Fibroblast of mammary gland (primary cell): ENCODE measurements around the gene STRIP1.

Experiments used
- DNase-seq: peaks from one replicate; pipeline ENCODE4 v3.0.0-alpha.2; 2010; ENCODE audit warnings: low read depth
- H3K4me3 ChIP-seq: 2 replicates; pipeline ENCODE4 v1.5.1; 2011; ENCODE audit warnings: low read depth, mild to moderate bottlenecking, low read length, moderate library complexity; ENCODE audit not compliant: control insufficient read depth
- TF ChIP-seq, protein P1 (sequence below): conservative IDR thresholded peaks from 2 replicates; pipeline ENCODE4 v1.5.1; 2011; ENCODE audit warnings: low read depth, low read length, inconsistent platforms; ENCODE audit not compliant: control insufficient read depth, insufficient read depth

The STRIP1 gene

GRCh38 chr1:110008971-110009565 lies 25.4 kb upstream of the STRIP1 start:
- DNase-seq: no peak
- H3K4me3 ChIP-seq: no peak overlapping the region
- TF ChIP-seq, protein P1, sequence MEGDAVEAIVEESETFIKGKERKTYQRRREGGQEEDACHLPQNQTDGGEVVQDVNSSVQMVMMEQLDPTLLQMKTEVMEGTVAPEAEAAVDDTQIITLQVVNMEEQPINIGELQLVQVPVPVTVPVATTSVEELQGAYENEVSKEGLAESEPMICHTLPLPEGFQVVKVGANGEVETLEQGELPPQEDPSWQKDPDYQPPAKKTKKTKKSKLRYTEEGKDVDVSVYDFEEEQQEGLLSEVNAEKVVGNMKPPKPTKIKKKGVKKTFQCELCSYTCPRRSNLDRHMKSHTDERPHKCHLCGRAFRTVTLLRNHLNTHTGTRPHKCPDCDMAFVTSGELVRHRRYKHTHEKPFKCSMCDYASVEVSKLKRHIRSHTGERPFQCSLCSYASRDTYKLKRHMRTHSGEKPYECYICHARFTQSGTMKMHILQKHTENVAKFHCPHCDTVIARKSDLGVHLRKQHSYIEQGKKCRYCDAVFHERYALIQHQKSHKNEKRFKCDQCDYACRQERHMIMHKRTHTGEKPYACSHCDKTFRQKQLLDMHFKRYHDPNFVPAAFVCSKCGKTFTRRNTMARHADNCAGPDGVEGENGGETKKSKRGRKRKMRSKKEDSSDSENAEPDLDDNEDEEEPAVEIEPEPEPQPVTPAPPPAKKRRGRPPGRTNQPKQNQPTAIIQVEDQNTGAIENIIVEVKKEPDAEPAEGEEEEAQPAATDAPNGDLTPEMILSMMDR: no peak

- TF ChIP-seq, protein P1: peak; percentile 64
- no peak overlapping the region for H3K4me3 ChIP-seq
- DNase-seq: peak; percentile 76
Observed at GRCh38 chr1:110011527-110012041, 22.8 kb upstream of the STRIP1 start.

DNA sequence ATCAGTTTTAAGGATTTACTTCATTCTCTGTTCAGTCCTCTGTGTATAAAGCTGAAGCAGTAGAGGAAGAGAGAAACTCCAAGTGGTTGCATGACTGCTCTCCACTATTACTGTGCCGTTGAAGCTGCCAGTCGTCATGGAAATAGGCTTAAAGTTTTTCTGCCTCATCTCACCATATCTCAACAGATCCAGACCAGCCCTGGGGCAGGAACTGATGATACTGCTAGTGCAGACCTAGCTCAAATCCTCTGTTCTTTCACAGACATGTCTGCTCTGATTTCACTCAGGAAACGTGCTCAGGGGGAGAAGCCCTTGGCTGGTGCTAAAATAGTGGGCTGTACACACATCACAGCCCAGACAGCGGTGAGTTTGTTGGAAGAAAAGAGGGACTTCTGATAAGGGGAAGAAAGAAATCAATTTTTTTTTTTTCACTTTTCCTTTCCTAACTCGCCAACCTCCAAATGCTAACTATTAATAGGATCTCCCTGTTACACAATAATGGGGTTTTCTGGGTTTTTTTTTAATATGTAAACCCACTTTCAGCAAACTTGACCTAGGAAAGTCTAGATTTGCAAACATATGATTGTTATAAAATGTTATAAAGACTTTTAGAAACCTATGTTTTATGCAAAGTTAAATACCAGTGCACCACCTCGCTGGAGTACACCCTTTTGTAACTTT lies 22.2 kb upstream of the STRIP1 start:
- H3K4me3 ChIP-seq: no peak overlapping the region

GRCh38 chr1:110017792-110018191 lies 16.6 kb upstream of the STRIP1 start:
- H3K4me3 ChIP-seq: no peak overlapping the region
- no peak for DNase-seq
- TF ChIP-seq, protein P1: no peak

More for the DNA sequence above, 22.2 kb upstream of the STRIP1 start:
- no peak for DNase-seq
- TF ChIP-seq, protein P1: no peak

GRCh38 chr1:110018396-110018795 lies 16.0 kb upstream of the STRIP1 start:
- TF ChIP-seq, protein P1: no peak
- no peak for DNase-seq
- no peak overlapping the region for H3K4me3 ChIP-seq

GRCh38 chr1:110019770-110020169 lies 14.7 kb upstream of the STRIP1 start:
- H3K4me3 ChIP-seq: no peak overlapping the region
- DNase-seq: no peak
- TF ChIP-seq, protein P1: no peak
